OCI-LY3 (cell line): ENCODE results near the gene AGAP2.

Source experiments
- H2AFZ ChIP-seq: fragments of 200-600, 300-600 bp; shearing (Covaris generic); 2 replicates; pipeline ENCODE4 v1.6.0; 2014; ENCODE audit warnings: antibody characterized with exemption, low read depth, low read length
- H3K27ac ChIP-seq: fragments of 200-600, 300-600 bp; sonication (generic); 2 replicates; pipeline ENCODE4 v1.5.1; 2014; ENCODE audit warnings: mild to moderate bottlenecking, low read length, moderate library complexity, mixed read lengths
- H3K27me3 ChIP-seq: fragments of 200-600, 300-600 bp; sonication (generic); 2 replicates; pipeline ENCODE4 v1.6.1; 2014; ENCODE audit warnings: low read depth, low read length, mixed read lengths
- H3K36me3 ChIP-seq: fragments of 200-600, 300-600 bp; sonication (generic); replicated peaks from 2 replicates; pipeline ENCODE3; 2014; ENCODE audit warnings: low read depth, low read length, mixed read lengths
- H3K4me1 ChIP-seq: fragments of 300-600, 200-600 bp; sonication (generic); 2 replicates; pipeline ENCODE4 v1.6.1; 2014; ENCODE audit warnings: low read length, mixed read lengths
- H3K4me2 ChIP-seq: fragments of 200-600, 300-600 bp; sonication (generic); 2 replicates; pipeline ENCODE4 v1.6.1; 2014; ENCODE audit warnings: low read length, mixed read lengths
- H3K4me3 ChIP-seq: fragments of 300-600, 200-600 bp; sonication (generic); 2 replicates; pipeline ENCODE4 v1.5.1; 2014; ENCODE audit warnings: antibody characterized with exemption, mild to moderate bottlenecking, low read length, moderate library complexity
- H3K79me2 ChIP-seq: fragments of 300-600, 200-600 bp; shearing (Covaris generic); 2 replicates; pipeline ENCODE4 v1.6.1; 2014; ENCODE audit warnings: mild to moderate bottlenecking, low read length, mixed read lengths
- H3K9ac ChIP-seq: fragments of 300-600, 200-600 bp; shearing (Covaris generic); 2 replicates; pipeline ENCODE4 v1.6.0; 2014; ENCODE audit warnings: mild to moderate bottlenecking, low read length, moderate library complexity
- H3K9me3 ChIP-seq: fragments of 200-600, 300-600 bp; shearing (Covaris generic); 2 replicates; pipeline ENCODE4 v1.6.1; 2014; ENCODE audit warnings: low read length, mixed read lengths; ENCODE audit not compliant: insufficient read depth
- H4K20me1 ChIP-seq: fragments of 200-600, 300-600 bp; sonication (generic); 2 replicates; pipeline ENCODE4 v1.6.1; 2016; ENCODE audit warnings: low read length, mixed read lengths; ENCODE audit not compliant: insufficient read depth
- EZH2phosphoT487 ChIP-seq: fragments of 200-600 bp; shearing (Covaris generic); IDR thresholded peaks from 2 replicates; pipeline ENCODE4 v1.6.1; 2018; ENCODE audit warnings: antibody characterized with exemption, mixed run types, low read depth
- TF ChIP-seq, protein P1 (sequence below): fragments of 200-600, 300-600 bp; sonication (generic); IDR thresholded peaks from 2 replicates; pipeline ENCODE4 v1.5.1; 2014; ENCODE audit warnings: antibody characterized with exemption, low read length, low read depth

Gene AGAP2

DNA sequence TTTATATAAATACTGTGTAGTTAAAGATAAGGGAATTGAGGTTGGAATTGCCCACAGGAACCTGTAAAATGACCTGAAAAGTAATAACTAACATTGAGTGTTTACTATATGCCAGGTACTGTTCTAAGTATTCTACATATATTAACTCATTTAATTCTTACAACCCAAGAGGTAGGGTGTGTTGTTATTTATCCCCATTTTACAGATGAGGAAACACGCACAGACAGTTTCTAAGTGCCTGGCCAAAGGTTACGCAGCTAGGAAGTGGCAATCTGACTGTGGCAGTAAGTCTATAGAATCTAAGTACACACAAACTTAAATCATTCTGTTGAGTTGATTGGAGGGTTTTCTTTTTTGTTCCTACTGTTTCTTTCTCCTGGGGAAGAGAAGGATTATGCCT is 5.2 kb upstream of the AGAP2 start:
- H3K4me1 ChIP-seq = peaks cover 30% of the 10 kb centered on the region
- TF ChIP-seq EZH2phosphoT487 = no peak
- TF ChIP-seq, protein P1, sequence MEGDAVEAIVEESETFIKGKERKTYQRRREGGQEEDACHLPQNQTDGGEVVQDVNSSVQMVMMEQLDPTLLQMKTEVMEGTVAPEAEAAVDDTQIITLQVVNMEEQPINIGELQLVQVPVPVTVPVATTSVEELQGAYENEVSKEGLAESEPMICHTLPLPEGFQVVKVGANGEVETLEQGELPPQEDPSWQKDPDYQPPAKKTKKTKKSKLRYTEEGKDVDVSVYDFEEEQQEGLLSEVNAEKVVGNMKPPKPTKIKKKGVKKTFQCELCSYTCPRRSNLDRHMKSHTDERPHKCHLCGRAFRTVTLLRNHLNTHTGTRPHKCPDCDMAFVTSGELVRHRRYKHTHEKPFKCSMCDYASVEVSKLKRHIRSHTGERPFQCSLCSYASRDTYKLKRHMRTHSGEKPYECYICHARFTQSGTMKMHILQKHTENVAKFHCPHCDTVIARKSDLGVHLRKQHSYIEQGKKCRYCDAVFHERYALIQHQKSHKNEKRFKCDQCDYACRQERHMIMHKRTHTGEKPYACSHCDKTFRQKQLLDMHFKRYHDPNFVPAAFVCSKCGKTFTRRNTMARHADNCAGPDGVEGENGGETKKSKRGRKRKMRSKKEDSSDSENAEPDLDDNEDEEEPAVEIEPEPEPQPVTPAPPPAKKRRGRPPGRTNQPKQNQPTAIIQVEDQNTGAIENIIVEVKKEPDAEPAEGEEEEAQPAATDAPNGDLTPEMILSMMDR = no peak
- H3K79me2 ChIP-seq = peaks cover 22% of the 10 kb centered on the region
- H3K27ac ChIP-seq = no peak overlapping the region
- H3K27me3 ChIP-seq = no peaks in the 10 kb centered on the region
- H2AFZ ChIP-seq = peak overlapping the region; percentile 72; the same call in 1 of the 2 replicates
- no peaks in the 10 kb centered on the region for H3K9me3 ChIP-seq
- peak overlapping the region; percentile 99 for H3K9ac ChIP-seq
- H4K20me1 ChIP-seq = no peaks in the 10 kb centered on the region
- peak overlapping the region; percentile 87 for H3K4me2 ChIP-seq
- H3K36me3 ChIP-seq = peaks cover 21% of the 10 kb centered on the region
- peak overlapping the region; percentile 97 for H3K4me3 ChIP-seq

- peak overlapping the region; percentile 85 for H3K9ac ChIP-seq
Observed at GRCh38 chr12:57741844-57742738, 3.5 kb upstream of the AGAP2 start.

GRCh38 chr12:57741413-57741789 is 2.9 kb upstream of the AGAP2 start:
- Histone ChIP-seq H3K36me3 (peaks cover 5% of the 10 kb centered on the region), H3K79me2 (peaks cover 22% of the 10 kb centered on the region), H2AFZ (0 out of 2 replicates have a peak overlapping the region, but pooled peaks have one; percentile 43), H3K4me2 (peak overlapping the region; percentile 78), H3K27ac (no peak overlapping the region), H3K4me1 (peaks cover 27% of the 10 kb centered on the region), H3K27me3 (no peaks in the 10 kb centered on the region), H3K4me3 (peak overlapping the region; percentile 89), H3K9me3 (no peaks in the 10 kb centered on the region), H4K20me1 (no peaks in the 10 kb centered on the region), H3K9ac (peak overlapping the region; percentile 85)
- TF ChIP-seq EZH2phosphoT487 = no peak
- TF ChIP-seq, protein P1 = no peak

More at GRCh38 chr12:57741844-57742738, 3.5 kb upstream of the AGAP2 start:
- Histone ChIP-seq H2AFZ (peak overlapping the region; percentile 43), H3K9me3 (no peaks in the 10 kb centered on the region), H3K79me2 (peaks cover 22% of the 10 kb centered on the region), H3K36me3 (peaks cover 10% of the 10 kb centered on the region), H3K4me2 (peak overlapping the region; percentile 78), H3K27ac (peak overlapping the region; percentile 19; the same call in 1 of the 2 replicates), H3K27me3 (no peaks in the 10 kb centered on the region), H3K4me1 (peaks cover 27% of the 10 kb centered on the region), H4K20me1 (no peaks in the 10 kb centered on the region), H3K4me3 (peak overlapping the region; percentile 89)
- TF ChIP-seq, protein P1 = peak; percentile 51
- no peak for TF ChIP-seq EZH2phosphoT487

DNA sequence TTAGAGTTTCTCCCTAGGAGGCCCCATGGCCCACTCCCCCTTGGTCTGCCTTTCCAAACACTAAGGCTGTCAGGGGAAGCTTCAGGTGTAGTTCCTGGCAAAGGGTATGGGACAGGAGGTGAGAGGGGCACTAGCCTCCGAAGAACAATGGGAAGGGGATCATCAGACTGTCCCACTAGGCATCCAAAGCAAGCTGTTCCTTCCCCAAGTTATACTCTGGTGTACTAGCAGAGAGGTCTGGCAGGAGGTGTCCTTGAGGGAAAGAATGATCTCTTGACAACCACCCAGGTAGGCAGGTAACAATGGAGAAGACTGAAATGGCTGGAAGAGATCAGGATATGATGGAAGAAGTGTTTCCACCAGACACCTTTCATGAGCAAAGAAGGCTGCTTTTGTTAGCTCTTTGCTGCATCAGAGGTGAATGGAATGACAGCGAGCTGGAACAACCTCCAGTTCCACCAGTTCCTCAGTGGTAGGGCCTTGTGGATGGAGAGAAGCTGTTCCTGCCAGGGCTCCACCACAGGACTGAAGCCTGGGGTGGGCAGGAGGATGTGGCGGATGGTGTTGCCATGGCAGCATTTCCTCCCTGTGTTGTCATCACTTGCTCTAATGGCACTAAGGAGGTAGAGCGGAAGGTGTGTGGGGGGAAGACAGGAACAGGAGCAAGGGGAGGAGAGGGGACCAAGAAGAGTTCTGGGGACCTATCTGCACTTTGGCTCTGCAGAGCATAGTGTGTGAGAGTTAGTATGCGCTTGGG is 2.3 kb upstream of the AGAP2 start:
- peak overlapping the region; percentile 89 for H3K4me3 ChIP-seq
- H3K27ac ChIP-seq = no peak overlapping the region
- H3K4me1 ChIP-seq = peaks cover 27% of the 10 kb centered on the region
- no peaks in the 10 kb centered on the region for H4K20me1 ChIP-seq
- H3K79me2 ChIP-seq = peaks cover 22% of the 10 kb centered on the region
- H3K9me3 ChIP-seq = no peaks in the 10 kb centered on the region
- no peak for TF ChIP-seq EZH2phosphoT487
- TF ChIP-seq, protein P1 = no peak
- H3K4me2 ChIP-seq = peak overlapping the region; percentile 78
- H3K27me3 ChIP-seq = no peaks in the 10 kb centered on the region
- H3K9ac ChIP-seq = peak overlapping the region; percentile 85; the same call in 1 of the 2 replicates
- H3K36me3 ChIP-seq = no peaks in the 10 kb centered on the region
- no peak overlapping the region for H2AFZ ChIP-seq
